ENCODE results near the gene PHF12.

The PHF12 gene

GRCh38 chr17:28951428-28951990, at the start of gene PHF12:
Gene PHF12 (minus strand): TSS chr17:28951518. CDS start chr17:28950960, 558 bp downstream.
- H3K27me3 ChIP-seq (ENCODE audit: control insufficient read depth, insufficient read depth, low read length) = no peaks in the 10 kb centered on the region
- H3K9ac ChIP-seq (ENCODE audit: low read length) = peak within 1 kb of the TSS; percentile 88
- H3K4me1 ChIP-seq (ENCODE audit: control insufficient read depth, insufficient read depth, low read length) = peaks cover 21% of the 10 kb centered on the region
- peak within 1 kb of the TSS; percentile 73 for H3K27ac ChIP-seq (ENCODE audit: low read depth, low read length)
- H3K36me3 ChIP-seq (ENCODE audit: control insufficient read depth, insufficient read depth, low read length) = peaks cover 5% of the 10 kb centered on the region; the same call in 1 of the 2 replicates
- no peaks in the 10 kb centered on the region for H3K9me3 ChIP-seq (ENCODE audit: control insufficient read depth, insufficient read depth, low read depth, low read length)
- H3K4me3 ChIP-seq (ENCODE audit: low read depth, low read length) = peak within 1 kb of the TSS; percentile 74

- peaks cover 62% of the 10 kb centered on the region for H3K27me3 ChIP-seq (ENCODE audit: control insufficient read depth, insufficient read depth, low read length)
- peaks cover 54% of the 10 kb centered on the region for H3K4me1 ChIP-seq (ENCODE audit: control insufficient read depth, insufficient read depth, low read length)
- H3K9me3 ChIP-seq (ENCODE audit: control insufficient read depth, insufficient read depth, low read depth, low read length) = no peaks in the 10 kb centered on the region
These were observed 49.7 kb upstream of the PHF12 start for GRCh38 chr17:29000973-29001372.

GRCh38 chr17:28999206-28999605, 47.9 kb upstream of the PHF12 start:
- Histone ChIP-seq H3K4me1 (ENCODE audit: control insufficient read depth, insufficient read depth, low read length) (peaks cover 54% of the 10 kb centered on the region), H3K27me3 (ENCODE audit: control insufficient read depth, insufficient read depth, low read length) (peaks cover 54% of the 10 kb centered on the region), H3K36me3 (ENCODE audit: control insufficient read depth, insufficient read depth, low read length) (no peaks in the 10 kb centered on the region), H3K9me3 (ENCODE audit: control insufficient read depth, insufficient read depth, low read depth, low read length) (no peaks in the 10 kb centered on the region), H3K9ac (ENCODE audit: low read length) (no peak overlapping the region), H3K4me3 (ENCODE audit: low read depth, low read length) (no peak overlapping the region), H3K27ac (ENCODE audit: low read depth, low read length) (no peak overlapping the region)

More at GRCh38 chr17:29000973-29001372, 49.7 kb upstream of the PHF12 start:
- Histone ChIP-seq H3K9ac (ENCODE audit: low read length) (no peak overlapping the region), H3K4me3 (ENCODE audit: low read depth, low read length) (no peak overlapping the region), H3K27ac (ENCODE audit: low read depth, low read length) (no peak overlapping the region), H3K36me3 (ENCODE audit: control insufficient read depth, insufficient read depth, low read length) (no peaks in the 10 kb centered on the region)

- Histone ChIP-seq H3K9me3 (ENCODE audit: control insufficient read depth, insufficient read depth, low read depth, low read length) (no peaks in the 10 kb centered on the region), H3K4me1 (ENCODE audit: control insufficient read depth, insufficient read depth, low read length) (peaks cover 42% of the 10 kb centered on the region), H3K9ac (ENCODE audit: low read length) (no peak overlapping the region), H3K27me3 (ENCODE audit: control insufficient read depth, insufficient read depth, low read length) (peaks cover 40% of the 10 kb centered on the region), H3K27ac (ENCODE audit: low read depth, low read length) (no peak overlapping the region), H3K4me3 (ENCODE audit: low read depth, low read length) (no peak overlapping the region), H3K36me3 (ENCODE audit: control insufficient read depth, insufficient read depth, low read length) (no peaks in the 10 kb centered on the region)
These were observed 46.5 kb upstream of the PHF12 start for GRCh38 chr17:28997806-28998205.

- Histone ChIP-seq H3K4me3 (ENCODE audit: low read depth, low read length) (no peak overlapping the region), H3K27me3 (ENCODE audit: control insufficient read depth, insufficient read depth, low read length) (peaks cover 42% of the 10 kb centered on the region; the same call in 1 of the 2 replicates), H3K36me3 (ENCODE audit: control insufficient read depth, insufficient read depth, low read length) (no peaks in the 10 kb centered on the region), H3K9ac (ENCODE audit: low read length) (no peak overlapping the region), H3K4me1 (ENCODE audit: control insufficient read depth, insufficient read depth, low read length) (peaks cover 36% of the 10 kb centered on the region), H3K9me3 (ENCODE audit: control insufficient read depth, insufficient read depth, low read depth, low read length) (no peaks in the 10 kb centered on the region), H3K27ac (ENCODE audit: low read depth, low read length) (no peak overlapping the region)
These were observed 45.3 kb upstream of the PHF12 start for GRCh38 chr17:28996554-28997096.

GRCh38 chr17:28993645-28994426, 42.5 kb upstream of the PHF12 start:
- peaks cover 29% of the 10 kb centered on the region for H3K4me1 ChIP-seq (ENCODE audit: control insufficient read depth, insufficient read depth, low read length)
- H3K9me3 ChIP-seq (ENCODE audit: control insufficient read depth, insufficient read depth, low read depth, low read length) = no peaks in the 10 kb centered on the region
- no peak overlapping the region for H3K4me3 ChIP-seq (ENCODE audit: low read depth, low read length)
- no peak overlapping the region for H3K9ac ChIP-seq (ENCODE audit: low read length)
- no peaks in the 10 kb centered on the region for H3K36me3 ChIP-seq (ENCODE audit: control insufficient read depth, insufficient read depth, low read length)
- H3K27ac ChIP-seq (ENCODE audit: low read depth, low read length) = no peak overlapping the region
- peaks cover 42% of the 10 kb centered on the region; the same call in 1 of the 2 replicates for H3K27me3 ChIP-seq (ENCODE audit: control insufficient read depth, insufficient read depth, low read length)

GRCh38 chr17:28992625-28993600, 41.6 kb upstream of the PHF12 start:
- Histone ChIP-seq H3K4me1 (ENCODE audit: control insufficient read depth, insufficient read depth, low read length) (peaks cover 26% of the 10 kb centered on the region), H3K9me3 (ENCODE audit: control insufficient read depth, insufficient read depth, low read depth, low read length) (no peaks in the 10 kb centered on the region), H3K27me3 (ENCODE audit: control insufficient read depth, insufficient read depth, low read length) (peaks cover 42% of the 10 kb centered on the region; the same call in 1 of the 2 replicates), H3K4me3 (ENCODE audit: low read depth, low read length) (no peak overlapping the region), H3K27ac (ENCODE audit: low read depth, low read length) (no peak overlapping the region), H3K9ac (ENCODE audit: low read length) (no peak overlapping the region), H3K36me3 (ENCODE audit: control insufficient read depth, insufficient read depth, low read length) (no peaks in the 10 kb centered on the region)

GRCh38 chr17:28992185-28992584, 40.9 kb upstream of the PHF12 start:
- no peaks in the 10 kb centered on the region for H3K9me3 ChIP-seq (ENCODE audit: control insufficient read depth, insufficient read depth, low read depth, low read length)
- H3K4me1 ChIP-seq (ENCODE audit: control insufficient read depth, insufficient read depth, low read length) = peaks cover 22% of the 10 kb centered on the region
- no peak overlapping the region for H3K4me3 ChIP-seq (ENCODE audit: low read depth, low read length)
- no peak overlapping the region for H3K27ac ChIP-seq (ENCODE audit: low read depth, low read length)
- peaks cover 41% of the 10 kb centered on the region; the same call in 1 of the 2 replicates for H3K27me3 ChIP-seq (ENCODE audit: control insufficient read depth, insufficient read depth, low read length)
- H3K36me3 ChIP-seq (ENCODE audit: control insufficient read depth, insufficient read depth, low read length) = no peaks in the 10 kb centered on the region
- no peak overlapping the region for H3K9ac ChIP-seq (ENCODE audit: low read length)

- Histone ChIP-seq H3K9ac (ENCODE audit: low read length) (no peak overlapping the region), H3K27ac (ENCODE audit: low read depth, low read length) (no peak overlapping the region), H3K9me3 (ENCODE audit: control insufficient read depth, insufficient read depth, low read depth, low read length) (no peaks in the 10 kb centered on the region), H3K4me1 (ENCODE audit: control insufficient read depth, insufficient read depth, low read length) (peaks cover 20% of the 10 kb centered on the region), H3K36me3 (ENCODE audit: control insufficient read depth, insufficient read depth, low read length) (no peaks in the 10 kb centered on the region), H3K4me3 (ENCODE audit: low read depth, low read length) (no peak overlapping the region), H3K27me3 (ENCODE audit: control insufficient read depth, insufficient read depth, low read length) (peaks cover 37% of the 10 kb centered on the region; the same call in 1 of the 2 replicates)
These were observed 40.5 kb upstream of the PHF12 start for GRCh38 chr17:28991779-28992178.

- H3K4me3 ChIP-seq (ENCODE audit: low read depth, low read length) = no peak overlapping the region
- no peak overlapping the region for H3K27ac ChIP-seq (ENCODE audit: low read depth, low read length)
- no peaks in the 10 kb centered on the region for H3K9me3 ChIP-seq (ENCODE audit: control insufficient read depth, insufficient read depth, low read depth, low read length)
- no peaks in the 10 kb centered on the region for H3K36me3 ChIP-seq (ENCODE audit: control insufficient read depth, insufficient read depth, low read length)
- no peak overlapping the region for H3K9ac ChIP-seq (ENCODE audit: low read length)
- H3K27me3 ChIP-seq (ENCODE audit: control insufficient read depth, insufficient read depth, low read length) = peaks cover 52% of the 10 kb centered on the region
- H3K4me1 ChIP-seq (ENCODE audit: control insufficient read depth, insufficient read depth, low read length) = peaks cover 27% of the 10 kb centered on the region
These were observed 37.7 kb upstream of the PHF12 start for GRCh38 chr17:28989028-28989427.

Data from HUES6 (cell line).